MM.1S (cell line): ENCODE results near the gene EVA1A.

Experiments used
- DNase-seq: peaks from one replicate; pipeline ENCODE4 v3.0.0-alpha.2; 2015
- H2AFZ ChIP-seq: fragments of 300-600 bp; sonication (generic); 2 replicates; pipeline ENCODE4 v1.6.0; 2016; ENCODE audit warnings: antibody characterized with exemption, low read length
- H3F3A ChIP-seq: fragments of 300-600 bp; sonication (generic); 2 replicates; pipeline ENCODE4 v1.6.1; 2016; ENCODE audit warnings: mild to moderate bottlenecking, antibody characterized with exemption, low read length, moderate library complexity, mixed read lengths; ENCODE audit not compliant: insufficient read depth
- H3K27ac ChIP-seq: fragments of 300-600 bp; sonication (generic); 2 replicates; pipeline ENCODE4 v1.5.1; 2016; ENCODE audit warnings: mild to moderate bottlenecking, low read length
- H3K27me3 ChIP-seq: fragments of 300-600 bp; sonication (generic); replicated peaks from 2 replicates; pipeline ENCODE4 v1.6.0; 2016; ENCODE audit warnings: low read length; ENCODE audit not compliant: insufficient read depth
- H3K36me3 ChIP-seq: fragments of 300-600 bp; sonication (generic); replicated peaks from 2 replicates; pipeline ENCODE4 v1.6.1; 2016; ENCODE audit warnings: mild to moderate bottlenecking, low read length, mixed read lengths; ENCODE audit not compliant: insufficient read depth
- H3K4me1 ChIP-seq: fragments of 300-600 bp; sonication (generic); 2 replicates; pipeline ENCODE4 v1.6.1; 2016; ENCODE audit warnings: low read length, mixed read lengths
- H3K4me2 ChIP-seq: fragments of 300-600 bp; sonication (generic); 2 replicates; pipeline ENCODE4 v1.6.0; 2016; ENCODE audit warnings: low read depth, low read length
- H3K4me3 ChIP-seq: fragments of 300-600 bp; sonication (generic); 2 replicates; pipeline ENCODE4 v1.5.1; 2016; ENCODE audit warnings: low read length, mixed read lengths
- H3K79me2 ChIP-seq: fragments of 300-600 bp; sonication (generic); 2 replicates; pipeline ENCODE4 v1.6.1; 2016; ENCODE audit warnings: mixed run types, low read length, mixed read lengths
- H3K9ac ChIP-seq: fragments of 300-600 bp; sonication (generic); 2 replicates; pipeline ENCODE4 v1.6.1; 2016; ENCODE audit warnings: low read length, mixed read lengths
- H3K9me2 ChIP-seq: fragments of 300-600 bp; sonication (generic); replicated peaks from 2 replicates; pipeline ENCODE4 v1.6.1; 2016; ENCODE audit warnings: mild to moderate bottlenecking, low read length, mixed read lengths; ENCODE audit not compliant: insufficient read depth
- H3K9me3 ChIP-seq: fragments of 300-600 bp; sonication (generic); replicated peaks from 2 replicates; pipeline ENCODE4 v1.6.1; 2016; ENCODE audit warnings: mild to moderate bottlenecking, low read length, mixed read lengths; ENCODE audit not compliant: insufficient read depth
- H4K20me1 ChIP-seq: fragments of 300-600 bp; sonication (generic); 2 replicates; pipeline ENCODE4 v1.6.1; 2016; ENCODE audit warnings: mild to moderate bottlenecking, low read length, moderate library complexity, mixed read lengths; ENCODE audit not compliant: insufficient read depth
- EZH2 ChIP-seq: fragments of 300-600 bp; sonication (generic); optimal IDR thresholded peaks from 2 replicates; pipeline ENCODE3; 2017; ENCODE audit warnings: low read depth, mild to moderate bottlenecking, antibody characterized with exemption, low read length, mixed read lengths
- EZH2phosphoT487 ChIP-seq: fragments of 300-600 bp; sonication (generic); IDR thresholded peaks from 2 replicates; pipeline ENCODE4 v1.6.1; 2018; ENCODE audit warnings: antibody characterized with exemption, low read length
- TF ChIP-seq, protein P1 (sequence below): fragments of 300-600 bp; sonication (generic); IDR thresholded peaks from 2 replicates; pipeline ENCODE4 v1.5.1; 2016; ENCODE audit warnings: antibody characterized with exemption, low read length, mixed read lengths

Gene EVA1A

DNA sequence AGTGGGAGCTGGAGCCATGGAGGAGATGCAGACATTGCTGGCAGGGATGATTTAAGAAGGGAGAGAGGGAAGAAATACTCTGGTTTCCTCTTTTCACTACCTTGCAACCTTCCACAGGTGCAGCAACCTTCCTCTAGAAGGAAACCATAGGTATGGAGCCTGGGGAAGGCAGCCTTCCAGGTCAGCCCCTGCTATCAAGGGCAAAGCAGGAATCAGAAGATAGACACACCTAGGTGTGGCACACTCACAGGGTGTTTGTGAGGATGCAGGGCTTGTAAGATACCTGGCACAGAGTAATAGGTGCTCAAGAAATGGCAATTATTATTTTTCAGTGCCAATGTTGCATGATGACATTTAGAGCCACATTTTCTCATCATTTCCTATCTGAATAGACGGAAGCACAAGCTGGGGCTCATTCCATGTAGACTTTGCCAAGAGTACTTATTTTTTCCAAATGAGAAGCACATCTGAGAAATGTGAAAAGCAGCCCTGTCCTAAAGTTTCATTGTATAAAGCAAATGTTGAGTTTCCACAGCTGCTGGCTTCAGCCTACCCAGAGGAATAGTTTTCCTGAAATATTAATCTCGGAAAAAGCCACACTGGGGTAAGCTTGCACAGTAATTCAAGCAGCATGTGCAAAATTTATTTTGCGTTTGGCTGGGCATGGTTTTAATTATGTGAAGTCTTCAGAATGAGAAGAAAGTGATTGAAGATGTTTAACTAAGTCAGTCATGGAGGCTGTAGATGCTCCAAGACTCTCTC lies 20.6 kb downstream of the EVA1A start:
- no peak overlapping the region for H2AFZ ChIP-seq
- H3K9me2 ChIP-seq = no peaks in the 10 kb centered on the region
- no peak overlapping the region for H3K27ac ChIP-seq
- no peak for DNase-seq
- H3K4me2 ChIP-seq = no peak overlapping the region
- no peaks in the 10 kb centered on the region for H3K9me3 ChIP-seq
- H3K27me3 ChIP-seq = no peaks in the 10 kb centered on the region
- H3K4me1 ChIP-seq = no peaks in the 10 kb centered on the region
- no peaks in the 10 kb centered on the region for H4K20me1 ChIP-seq
- H3K4me3 ChIP-seq = no peak overlapping the region
- H3K79me2 ChIP-seq = no peaks in the 10 kb centered on the region
- no peaks in the 10 kb centered on the region for H3F3A ChIP-seq
- TF ChIP-seq EZH2 = no peak
- TF ChIP-seq, protein P1, sequence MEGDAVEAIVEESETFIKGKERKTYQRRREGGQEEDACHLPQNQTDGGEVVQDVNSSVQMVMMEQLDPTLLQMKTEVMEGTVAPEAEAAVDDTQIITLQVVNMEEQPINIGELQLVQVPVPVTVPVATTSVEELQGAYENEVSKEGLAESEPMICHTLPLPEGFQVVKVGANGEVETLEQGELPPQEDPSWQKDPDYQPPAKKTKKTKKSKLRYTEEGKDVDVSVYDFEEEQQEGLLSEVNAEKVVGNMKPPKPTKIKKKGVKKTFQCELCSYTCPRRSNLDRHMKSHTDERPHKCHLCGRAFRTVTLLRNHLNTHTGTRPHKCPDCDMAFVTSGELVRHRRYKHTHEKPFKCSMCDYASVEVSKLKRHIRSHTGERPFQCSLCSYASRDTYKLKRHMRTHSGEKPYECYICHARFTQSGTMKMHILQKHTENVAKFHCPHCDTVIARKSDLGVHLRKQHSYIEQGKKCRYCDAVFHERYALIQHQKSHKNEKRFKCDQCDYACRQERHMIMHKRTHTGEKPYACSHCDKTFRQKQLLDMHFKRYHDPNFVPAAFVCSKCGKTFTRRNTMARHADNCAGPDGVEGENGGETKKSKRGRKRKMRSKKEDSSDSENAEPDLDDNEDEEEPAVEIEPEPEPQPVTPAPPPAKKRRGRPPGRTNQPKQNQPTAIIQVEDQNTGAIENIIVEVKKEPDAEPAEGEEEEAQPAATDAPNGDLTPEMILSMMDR = no peak
- no peak for TF ChIP-seq EZH2phosphoT487
- no peaks in the 10 kb centered on the region for H3K36me3 ChIP-seq
- no peak overlapping the region for H3K9ac ChIP-seq

DNA sequence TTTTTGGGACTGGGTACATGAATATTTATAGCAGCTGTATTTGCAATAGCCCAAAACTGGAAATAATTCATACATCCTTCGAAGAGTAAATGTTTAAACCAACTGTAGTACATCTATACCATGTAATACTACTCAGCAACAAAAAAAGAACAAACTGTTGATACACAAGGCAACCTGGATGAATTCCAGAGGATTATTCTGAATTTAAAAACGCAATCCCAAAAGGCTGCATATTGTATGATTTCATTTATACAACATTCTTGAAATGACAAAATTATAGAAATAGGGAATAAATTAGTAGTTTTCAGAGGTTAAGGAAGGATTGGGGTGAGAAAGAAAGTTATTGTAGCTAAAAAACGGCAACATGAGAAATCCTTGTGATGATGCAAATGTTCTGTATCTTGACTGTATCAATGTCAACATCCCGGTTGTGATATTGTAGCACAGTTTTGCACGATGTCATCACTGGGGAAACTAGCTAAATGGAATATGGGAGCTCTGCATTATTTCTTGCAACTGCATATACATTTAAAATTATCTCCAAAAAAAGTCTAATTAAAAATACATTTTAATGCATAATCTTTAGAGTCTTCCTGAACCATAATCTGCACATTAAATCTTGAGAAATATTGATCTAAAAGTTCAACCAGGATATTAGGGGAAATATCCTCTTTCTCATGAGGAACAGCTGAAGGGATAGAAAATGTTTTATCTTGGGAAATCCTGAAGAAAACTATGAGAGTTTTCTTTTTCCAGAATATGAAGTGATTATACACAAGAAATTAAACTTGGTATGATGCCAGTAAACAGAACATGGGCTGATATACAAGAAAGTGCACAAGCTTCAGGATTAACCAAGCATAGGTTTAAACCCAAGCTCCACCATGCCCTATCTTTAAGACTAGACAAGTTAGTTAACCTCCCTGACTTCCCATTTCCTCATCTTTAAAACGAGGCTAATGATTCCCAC lies 21.9 kb downstream of the EVA1A start:
- H3K4me3 ChIP-seq = no peak overlapping the region
- TF ChIP-seq EZH2phosphoT487 (no peak), EZH2 (no peak)
- TF ChIP-seq, protein P1 = no peak
- no peaks in the 10 kb centered on the region for H3K9me2 ChIP-seq
- no peaks in the 10 kb centered on the region for H3F3A ChIP-seq
- no peaks in the 10 kb centered on the region for H4K20me1 ChIP-seq
- no peaks in the 10 kb centered on the region for H3K9me3 ChIP-seq
- no peak overlapping the region for H3K27ac ChIP-seq
- no peak for DNase-seq
- no peak overlapping the region for H3K4me2 ChIP-seq
- H3K79me2 ChIP-seq = no peaks in the 10 kb centered on the region
- no peak overlapping the region for H3K9ac ChIP-seq
- H3K36me3 ChIP-seq = no peaks in the 10 kb centered on the region
- no peaks in the 10 kb centered on the region for H3K27me3 ChIP-seq
- H2AFZ ChIP-seq = no peak overlapping the region
- H3K4me1 ChIP-seq = no peaks in the 10 kb centered on the region

DNA sequence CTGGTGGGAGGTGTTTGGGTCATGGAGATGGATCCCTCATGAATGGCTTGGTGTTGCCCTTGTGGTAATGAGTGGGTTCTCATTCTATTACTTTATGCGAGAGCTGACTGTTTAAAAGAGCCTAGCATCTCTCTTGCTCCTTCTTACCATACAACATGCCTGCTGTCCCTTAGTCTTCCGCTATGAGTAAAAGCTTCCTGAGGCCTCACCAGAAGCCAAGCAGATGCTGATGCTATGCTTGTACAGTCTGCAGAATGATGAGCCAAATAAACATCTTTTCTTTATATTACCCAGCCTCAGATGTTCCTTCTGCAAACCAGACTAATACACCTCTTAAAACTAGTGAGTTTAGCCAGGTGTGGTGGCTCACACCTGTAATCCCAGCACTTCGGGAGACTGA lies 23.1 kb downstream of the EVA1A start:
- Histone ChIP-seq H3K27me3 (no peaks in the 10 kb centered on the region), H3K4me3 (no peak overlapping the region), H2AFZ (no peak overlapping the region), H3K36me3 (no peaks in the 10 kb centered on the region), H3K27ac (no peak overlapping the region), H3K79me2 (no peaks in the 10 kb centered on the region), H3F3A (no peaks in the 10 kb centered on the region), H3K9me3 (no peaks in the 10 kb centered on the region), H3K4me1 (no peaks in the 10 kb centered on the region), H3K9ac (no peak overlapping the region), H4K20me1 (no peaks in the 10 kb centered on the region), H3K9me2 (no peaks in the 10 kb centered on the region), H3K4me2 (no peak overlapping the region)
- no peak for DNase-seq
- TF ChIP-seq, protein P1 = no peak
- no peak for TF ChIP-seq EZH2
- no peak for TF ChIP-seq EZH2phosphoT487
